BJ (cell line): ENCODE data around the gene FXYD1. TPM values are rescaled to one million over a fixed set of nuclear protein-coding genes. Genes with fewer than 3 reads are reported as not detected.

Source experiments
- CTCF ChIA-PET: fragments of 350-600 bp; formaldehyde crosslinking; extraction: SDS; loops from one replicate; lab custom pipeline; 2021; ENCODE audit warnings: antibody characterized with exemption, inconsistent platforms; lab: Yijun Ruan, JAX
- POLR2A ChIA-PET: fragments of 300-600 bp; sonication (Branson Sonifier 250); formaldehyde crosslinking; extraction: SDS; loops from one replicate; lab custom pipeline; 2021; ENCODE audit warnings: antibody characterized with exemption; lab: Charles Lee
- DNase-seq: peaks from one replicate; pipeline ENCODE4 v3.0.0-alpha.2; 2011; ENCODE audit warnings: low read depth
- H3K27me3 ChIP-seq: 2 replicates; pipeline ENCODE4 v1.6.0; 2011; ENCODE audit warnings: low read length; ENCODE audit not compliant: control insufficient read depth, insufficient read depth
- H3K36me3 ChIP-seq: 2 replicates; pipeline ENCODE4 v1.5.1; 2011; ENCODE audit warnings: low read length; ENCODE audit not compliant: control insufficient read depth, insufficient read depth
- H3K4me3 ChIP-seq: 2 replicates; pipeline ENCODE4 v1.5.1; 2011; ENCODE audit warnings: low read depth, mild to moderate bottlenecking, control low read depth, low read length
- polyA plus RNA-seq: library from polyadenylated mRNA; depleted of rRNA; stranded (reverse); fragments of >200 nt; gene quantifications from 2 replicates; pipeline ENCODE4 v1.2.3, GENCODE V29; 2011
- TF ChIP-seq, protein P1 (sequence below): IDR thresholded peaks from 2 replicates; pipeline ENCODE4 v1.5.1; 2011; ENCODE audit warnings: low read depth, mild to moderate bottlenecking, control low read depth, inconsistent platforms, low read length, moderate library complexity; ENCODE audit not compliant: insufficient read depth

FXYD1 gene
- polyA plus RNA-seq, 1 experiment, result 4.0 TPM

DNA sequence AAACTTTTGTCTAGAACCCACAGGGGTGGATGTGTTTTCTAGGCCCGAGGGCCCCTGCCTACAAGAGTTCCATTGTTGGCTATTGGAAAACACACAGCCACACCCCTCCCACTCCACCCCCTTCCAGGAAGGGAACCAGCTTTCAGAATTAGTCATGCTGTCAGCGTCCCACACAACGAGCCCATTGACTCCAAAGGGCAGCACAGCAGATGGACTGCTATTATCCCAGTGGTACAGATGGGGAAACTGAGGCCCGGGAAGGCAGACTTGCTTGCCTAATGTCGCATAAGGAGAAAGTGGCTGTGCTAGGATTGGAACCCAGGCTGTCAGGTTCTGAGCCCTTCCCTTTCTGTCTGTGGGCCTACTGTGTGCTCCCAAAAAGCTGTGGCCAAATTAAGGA is 31.1 kb upstream of the FXYD1 start:
- POLR2A ChIA-PET, result no interaction called here
- H3K4me3 ChIP-seq, result no peak overlapping the region
- TF ChIP-seq, protein P1, sequence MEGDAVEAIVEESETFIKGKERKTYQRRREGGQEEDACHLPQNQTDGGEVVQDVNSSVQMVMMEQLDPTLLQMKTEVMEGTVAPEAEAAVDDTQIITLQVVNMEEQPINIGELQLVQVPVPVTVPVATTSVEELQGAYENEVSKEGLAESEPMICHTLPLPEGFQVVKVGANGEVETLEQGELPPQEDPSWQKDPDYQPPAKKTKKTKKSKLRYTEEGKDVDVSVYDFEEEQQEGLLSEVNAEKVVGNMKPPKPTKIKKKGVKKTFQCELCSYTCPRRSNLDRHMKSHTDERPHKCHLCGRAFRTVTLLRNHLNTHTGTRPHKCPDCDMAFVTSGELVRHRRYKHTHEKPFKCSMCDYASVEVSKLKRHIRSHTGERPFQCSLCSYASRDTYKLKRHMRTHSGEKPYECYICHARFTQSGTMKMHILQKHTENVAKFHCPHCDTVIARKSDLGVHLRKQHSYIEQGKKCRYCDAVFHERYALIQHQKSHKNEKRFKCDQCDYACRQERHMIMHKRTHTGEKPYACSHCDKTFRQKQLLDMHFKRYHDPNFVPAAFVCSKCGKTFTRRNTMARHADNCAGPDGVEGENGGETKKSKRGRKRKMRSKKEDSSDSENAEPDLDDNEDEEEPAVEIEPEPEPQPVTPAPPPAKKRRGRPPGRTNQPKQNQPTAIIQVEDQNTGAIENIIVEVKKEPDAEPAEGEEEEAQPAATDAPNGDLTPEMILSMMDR, result no peak
- no peaks in the 10 kb centered on the region for H3K36me3 ChIP-seq
- CTCF ChIA-PET, result interaction anchor here (1.3 kb wide), 1 partner anchor 94 kb away, joined by 5 read pairs; no protein-coding TSS in a partner anchor
- no peaks in the 10 kb centered on the region for H3K27me3 ChIP-seq
- no peak for DNase-seq

DNA sequence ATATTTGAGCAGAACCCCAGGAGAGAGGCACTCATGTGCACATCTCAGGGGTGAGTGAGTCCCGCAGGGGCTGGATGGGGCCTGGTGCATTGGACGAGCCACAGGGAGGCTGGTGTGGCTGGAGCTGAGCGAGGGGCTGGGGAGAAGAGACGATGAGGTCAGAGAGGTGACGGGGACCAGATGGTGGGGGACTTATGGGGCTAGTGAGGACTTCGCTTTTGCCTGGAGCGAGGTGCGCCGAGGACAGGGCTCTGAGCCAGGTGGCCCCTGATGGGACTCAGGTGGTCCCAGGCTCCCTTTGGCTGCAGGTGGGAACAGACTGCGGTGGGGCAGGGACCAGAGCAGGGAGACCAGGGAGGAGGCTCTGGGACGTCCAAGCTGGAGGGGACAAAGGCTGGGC is 29.9 kb upstream of the FXYD1 start:
- CTCF ChIA-PET, result no interaction called here
- POLR2A ChIA-PET, result no interaction called here
- no peak for DNase-seq

DNA sequence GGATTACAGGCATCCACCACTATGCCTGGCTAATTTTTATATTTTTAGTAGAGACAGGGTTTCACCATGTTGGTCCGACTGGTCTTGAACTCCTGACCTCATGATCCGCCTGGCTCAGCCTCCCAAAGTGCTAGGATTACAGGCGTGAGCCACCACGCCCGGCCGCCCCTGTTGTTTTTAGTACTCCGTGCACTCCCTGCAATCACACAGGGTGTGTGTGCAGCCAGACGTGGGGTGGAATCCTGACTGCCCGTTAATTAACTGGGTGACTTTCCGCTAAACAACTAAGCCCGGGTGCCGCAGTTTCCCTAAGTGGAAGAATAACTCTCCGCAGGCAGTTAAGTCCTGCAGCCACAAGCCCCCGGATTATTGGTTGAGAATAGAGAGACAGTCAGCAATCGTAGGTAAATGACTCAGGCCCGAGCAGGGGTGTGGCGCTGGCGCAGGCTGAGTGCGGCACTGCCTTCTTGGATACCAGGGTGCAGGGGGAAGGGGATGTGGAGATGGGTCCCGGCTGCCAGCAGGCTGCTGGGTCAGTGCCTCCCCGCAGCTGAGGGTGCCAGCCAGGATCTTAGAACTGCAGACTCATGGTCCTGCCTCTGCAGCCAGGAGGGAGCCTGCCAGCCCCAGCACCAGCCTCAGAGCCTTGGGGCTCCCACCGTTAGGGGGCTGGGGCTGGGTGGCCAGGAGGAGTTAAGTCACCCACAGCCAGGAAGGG is 29.1 kb upstream of the FXYD1 start:
- Histone ChIP-seq H3K4me3 (no peak overlapping the region), H3K36me3 (no peaks in the 10 kb centered on the region), H3K27me3 (peaks cover 3% of the 10 kb centered on the region; the same call in 1 of the 2 replicates)
- no peak for DNase-seq
- TF ChIP-seq, protein P1, result no peak
- ChIA-PET CTCF (interaction anchor here (1.0 to 1.5 kb wide), 3 partner anchors 10 to 65 kb away, joined by 3 read pairs; no protein-coding TSS in a partner anchor), POLR2A (no interaction called here)

More for the DNA sequence above, 29.9 kb upstream of the FXYD1 start:
- no peak overlapping the region for H3K4me3 ChIP-seq
- no peaks in the 10 kb centered on the region for H3K36me3 ChIP-seq
- TF ChIP-seq, protein P1, result no peak
- H3K27me3 ChIP-seq, result peaks cover 3% of the 10 kb centered on the region; the same call in 1 of the 2 replicates

DNA sequence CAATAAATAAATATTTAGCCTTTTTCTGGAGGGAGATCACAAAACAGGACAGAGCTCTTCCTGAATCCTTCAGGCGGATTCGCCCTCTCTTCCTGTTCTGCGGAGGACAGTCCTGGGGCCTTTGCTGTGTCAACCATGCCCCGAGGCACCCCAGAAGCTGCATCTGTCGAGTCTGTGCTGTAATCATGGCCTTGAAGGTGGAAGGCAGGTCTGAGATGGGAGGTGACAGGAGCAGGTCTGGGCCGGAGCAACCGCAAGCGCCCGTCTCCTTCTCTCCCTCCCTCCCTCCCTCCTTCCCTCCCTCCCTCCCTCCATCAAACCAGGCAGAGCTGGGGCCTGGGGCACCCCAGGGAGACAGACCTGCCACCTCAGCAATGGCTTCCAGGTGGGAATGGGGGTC is 27.6 kb upstream of the FXYD1 start:
- CTCF ChIA-PET, result interaction anchor here (0.5 to 2.8 kb wide), 10 partner anchors 9 to 67 kb away, joined by 3 to 9 read pairs (median 3); partner anchors contain the start of gene LGI4
- DNase-seq, result no peak
- H3K4me3 ChIP-seq, result no peak overlapping the region
- no peaks in the 10 kb centered on the region for H3K36me3 ChIP-seq
- peaks cover 7% of the 10 kb centered on the region for H3K27me3 ChIP-seq
- POLR2A ChIA-PET, result interaction anchor here (0.5 kb wide), 1 partner anchor 13 kb away, joined by 7 read pairs; no protein-coding TSS in a partner anchor
- TF ChIP-seq, protein P1, result no peak

DNA sequence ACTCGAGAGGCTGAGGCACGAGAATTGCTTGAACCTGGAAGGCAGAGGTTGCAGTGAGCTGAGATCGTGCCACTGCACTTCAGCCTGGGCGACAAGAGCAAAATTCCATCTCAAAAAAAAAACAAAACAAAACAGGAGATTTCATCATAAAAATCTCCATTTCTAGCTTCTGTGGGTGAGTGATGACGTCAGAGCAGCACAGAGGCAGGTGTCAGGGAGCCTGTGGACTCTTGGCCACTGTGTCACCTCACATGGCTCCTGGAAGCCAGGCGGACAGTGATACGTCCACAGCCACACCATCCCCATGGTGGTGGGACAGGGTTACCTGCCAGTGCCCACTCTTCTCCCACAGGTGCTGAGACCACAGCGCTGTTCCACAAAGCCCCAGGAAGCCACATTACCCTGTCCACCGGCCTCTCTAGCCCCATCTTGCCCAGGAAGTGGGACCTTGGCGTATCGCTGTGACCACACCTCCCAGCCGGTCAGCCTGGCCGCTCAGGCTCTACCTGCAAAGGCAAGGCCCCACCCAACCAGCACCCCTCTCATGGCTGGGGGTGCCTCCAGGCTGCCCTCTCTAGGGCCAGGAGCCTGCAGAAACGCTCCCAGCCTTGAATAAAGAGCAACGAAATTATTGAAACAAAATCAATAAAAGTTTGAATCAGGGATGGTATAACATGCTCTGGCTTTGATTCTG is 25.5 kb upstream of the FXYD1 start:
- H3K4me3 ChIP-seq, result no peak overlapping the region
- ChIA-PET POLR2A (no interaction called here), CTCF (interaction anchor here (1.0 to 2.8 kb wide), 2 partner anchors 11 to 13 kb away, joined by 3 to 9 read pairs; no protein-coding TSS in a partner anchor)
- TF ChIP-seq, protein P1, result no peak
- peaks cover 10% of the 10 kb centered on the region for H3K27me3 ChIP-seq
- H3K36me3 ChIP-seq, result no peaks in the 10 kb centered on the region
- DNase-seq, result no peak
